Loucy (cell line): ENCODE results near the gene PSME3.
"Not testable (repeated sequence)": the region's sequence is repeated elsewhere in the genome, so short reads cannot be mapped to it uniquely, and the experiment has no call there.

Source experiments
- H2AFZ ChIP-seq: fragments of 200-600 bp; sonication (generic); 2 replicates; pipeline ENCODE4 v1.6.0; 2016; ENCODE audit warnings: antibody characterized with exemption, mild to moderate bottlenecking, low read length, moderate library complexity
- H3F3A ChIP-seq: fragments of 200-600 bp; 2 replicates; pipeline ENCODE4 v1.6.0; 2016; ENCODE audit warnings: antibody characterized with exemption, low read depth, mild to moderate bottlenecking
- H3K27me3 ChIP-seq: fragments of 200-600 bp; sonication (generic); 2 replicates; pipeline ENCODE4 v1.6.1; 2014; ENCODE audit warnings: low read length, mild to moderate bottlenecking; ENCODE audit not compliant: insufficient read depth, poor library complexity, severe bottlenecking
- H3K36me3 ChIP-seq: fragments of 200-600 bp; sonication (generic); 2 replicates; pipeline ENCODE4 v1.6.1; 2016; ENCODE audit warnings: low read length; ENCODE audit not compliant: insufficient read depth
- H3K4me1 ChIP-seq: fragments of 200-600 bp; sonication (generic); 2 replicates; pipeline ENCODE4 v1.5.1; 2014; ENCODE audit warnings: low read length, mild to moderate bottlenecking; ENCODE audit not compliant: insufficient read depth, poor library complexity, severe bottlenecking
- H3K4me2 ChIP-seq: fragments of 200-600 bp; sonication (generic); 2 replicates; pipeline ENCODE4 v1.6.0; 2014; ENCODE audit warnings: antibody characterized with exemption, low read length, low read depth, mild to moderate bottlenecking; ENCODE audit not compliant: poor library complexity, severe bottlenecking
- H3K4me3 ChIP-seq: fragments of 200-600 bp; sonication (generic); 2 replicates; pipeline ENCODE4 v1.5.1; 2014; ENCODE audit warnings: low read length, mild to moderate bottlenecking, mixed read lengths; ENCODE audit not compliant: poor library complexity, severe bottlenecking
- H3K79me2 ChIP-seq: fragments of 200-600 bp; sonication (generic); 2 replicates; pipeline ENCODE4 v1.6.1; 2014; ENCODE audit warnings: low read length; ENCODE audit not compliant: insufficient read depth
- H3K9ac ChIP-seq: fragments of 200-600 bp; sonication (generic); 2 replicates; pipeline ENCODE4 v1.6.0; 2014; ENCODE audit warnings: mild to moderate bottlenecking, low read depth, low read length, moderate library complexity; ENCODE audit not compliant: poor library complexity, severe bottlenecking
- H3K9me2 ChIP-seq: fragments of 200-600 bp; sonication (generic); replicated peaks from 2 replicates; pipeline ENCODE4 v1.6.1; 2016; ENCODE audit warnings: low read depth, low read length, mixed read lengths
- H3K9me3 ChIP-seq: fragments of 200-600 bp; sonication (generic); 2 replicates; pipeline ENCODE4 v1.6.1; 2014; ENCODE audit warnings: mild to moderate bottlenecking, antibody characterized with exemption, low read length, low read depth; ENCODE audit not compliant: insufficient read depth
- H4K20me1 ChIP-seq: fragments of 200-600 bp; sonication (generic); 2 replicates; pipeline ENCODE4 v1.6.0; 2014; ENCODE audit warnings: antibody characterized with exemption, low read length, mild to moderate bottlenecking; ENCODE audit not compliant: insufficient read depth, poor library complexity, severe bottlenecking
- EZH2phosphoT487 ChIP-seq: fragments of 200-600 bp; IDR thresholded peaks from 2 replicates; pipeline ENCODE4 v1.6.1; 2018; ENCODE audit warnings: antibody characterized with exemption, mild to moderate bottlenecking, moderate library complexity, borderline replicate concordance
- TF ChIP-seq, protein P1 (sequence below): fragments of 200-600 bp; sonication (generic); conservative IDR thresholded peaks from 2 replicates; pipeline ENCODE4 v1.5.1; 2014; ENCODE audit warnings: mild to moderate bottlenecking, antibody characterized with exemption, low read length

PSME3 gene

DNA sequence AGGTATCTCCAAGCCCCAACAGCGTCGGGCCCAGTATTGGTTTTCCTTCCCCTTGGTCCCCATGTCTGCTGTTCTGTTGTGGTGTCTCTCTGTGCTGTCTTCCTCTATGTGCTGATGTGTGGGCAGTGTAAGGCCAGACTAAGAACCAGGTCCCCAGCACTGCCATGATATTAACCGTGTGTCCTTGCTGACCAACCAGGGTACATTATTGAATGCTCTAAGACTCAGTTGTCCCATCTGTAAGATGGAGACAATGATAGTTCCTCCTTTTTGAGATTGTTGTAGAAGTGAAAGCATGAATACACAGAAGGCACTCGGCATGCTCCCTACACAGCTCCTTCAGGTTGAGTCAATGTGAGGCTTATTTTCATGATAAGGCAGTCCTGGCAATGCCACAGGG lies 38.5 kb downstream of the PSME3 start:
- H3K4me2 ChIP-seq, result no peak overlapping the region
- no peaks in the 10 kb centered on the region for H3K9me3 ChIP-seq
- TF ChIP-seq, protein P1, sequence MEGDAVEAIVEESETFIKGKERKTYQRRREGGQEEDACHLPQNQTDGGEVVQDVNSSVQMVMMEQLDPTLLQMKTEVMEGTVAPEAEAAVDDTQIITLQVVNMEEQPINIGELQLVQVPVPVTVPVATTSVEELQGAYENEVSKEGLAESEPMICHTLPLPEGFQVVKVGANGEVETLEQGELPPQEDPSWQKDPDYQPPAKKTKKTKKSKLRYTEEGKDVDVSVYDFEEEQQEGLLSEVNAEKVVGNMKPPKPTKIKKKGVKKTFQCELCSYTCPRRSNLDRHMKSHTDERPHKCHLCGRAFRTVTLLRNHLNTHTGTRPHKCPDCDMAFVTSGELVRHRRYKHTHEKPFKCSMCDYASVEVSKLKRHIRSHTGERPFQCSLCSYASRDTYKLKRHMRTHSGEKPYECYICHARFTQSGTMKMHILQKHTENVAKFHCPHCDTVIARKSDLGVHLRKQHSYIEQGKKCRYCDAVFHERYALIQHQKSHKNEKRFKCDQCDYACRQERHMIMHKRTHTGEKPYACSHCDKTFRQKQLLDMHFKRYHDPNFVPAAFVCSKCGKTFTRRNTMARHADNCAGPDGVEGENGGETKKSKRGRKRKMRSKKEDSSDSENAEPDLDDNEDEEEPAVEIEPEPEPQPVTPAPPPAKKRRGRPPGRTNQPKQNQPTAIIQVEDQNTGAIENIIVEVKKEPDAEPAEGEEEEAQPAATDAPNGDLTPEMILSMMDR, result no peak
- no peak for TF ChIP-seq EZH2phosphoT487
- H3K36me3 ChIP-seq, result no peaks in the 10 kb centered on the region
- H3K4me1 ChIP-seq, result no peaks in the 10 kb centered on the region
- H3K9me2 ChIP-seq, result no peaks in the 10 kb centered on the region
- H3K79me2 ChIP-seq, result no peaks in the 10 kb centered on the region
- no peaks in the 10 kb centered on the region for H3F3A ChIP-seq
- no peak overlapping the region for H3K9ac ChIP-seq
- no peak overlapping the region for H2AFZ ChIP-seq
- H3K27me3 ChIP-seq, result no peaks in the 10 kb centered on the region
- no peaks in the 10 kb centered on the region for H4K20me1 ChIP-seq
- no peak overlapping the region for H3K4me3 ChIP-seq

DNA sequence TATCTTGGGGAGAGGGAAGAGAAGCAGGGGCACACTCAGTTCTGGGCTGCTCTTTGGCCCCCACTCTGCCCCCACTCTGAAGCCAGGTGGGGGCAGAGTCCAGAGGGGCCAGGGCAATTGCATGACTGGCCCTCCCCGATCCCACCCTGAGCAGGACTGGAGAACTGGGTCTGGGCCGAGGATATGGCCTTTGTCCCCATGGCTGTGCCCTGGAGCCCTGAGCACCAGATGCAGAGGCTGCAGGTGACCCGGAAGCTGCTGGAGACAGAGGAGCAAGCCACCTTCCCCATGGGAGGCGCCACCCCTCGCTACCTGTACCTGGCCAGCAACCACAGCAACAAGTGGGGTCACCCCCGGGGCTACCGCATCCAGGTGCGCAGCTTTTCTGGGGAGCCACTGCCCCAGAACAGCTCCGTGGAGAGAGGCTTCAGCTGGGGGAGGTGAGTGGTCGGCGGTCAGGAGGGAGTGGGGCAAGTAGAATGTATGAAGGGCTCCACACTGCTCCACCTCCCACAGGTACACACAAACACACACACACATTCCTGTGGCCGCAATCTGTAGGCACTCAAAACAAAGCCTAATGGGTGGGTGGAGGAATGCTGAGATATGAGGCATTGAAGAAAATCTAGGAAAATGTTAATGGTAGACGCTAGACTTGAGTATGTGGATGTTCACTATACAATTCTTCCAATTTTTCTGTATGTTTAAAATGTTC lies 39.2 kb downstream of the PSME3 start:
- Histone ChIP-seq H3K9me3 (no peaks in the 10 kb centered on the region), H3K79me2 (no peaks in the 10 kb centered on the region), H2AFZ (no peak overlapping the region), H3K4me1 (no peaks in the 10 kb centered on the region), H4K20me1 (no peaks in the 10 kb centered on the region), H3K27me3 (no peaks in the 10 kb centered on the region), H3K9me2 (no peaks in the 10 kb centered on the region), H3K9ac (no peak overlapping the region), H3K4me2 (no peak overlapping the region), H3K36me3 (no peaks in the 10 kb centered on the region), H3K4me3 (no peak overlapping the region), H3F3A (no peaks in the 10 kb centered on the region)
- TF ChIP-seq, protein P1, result no peak

DNA sequence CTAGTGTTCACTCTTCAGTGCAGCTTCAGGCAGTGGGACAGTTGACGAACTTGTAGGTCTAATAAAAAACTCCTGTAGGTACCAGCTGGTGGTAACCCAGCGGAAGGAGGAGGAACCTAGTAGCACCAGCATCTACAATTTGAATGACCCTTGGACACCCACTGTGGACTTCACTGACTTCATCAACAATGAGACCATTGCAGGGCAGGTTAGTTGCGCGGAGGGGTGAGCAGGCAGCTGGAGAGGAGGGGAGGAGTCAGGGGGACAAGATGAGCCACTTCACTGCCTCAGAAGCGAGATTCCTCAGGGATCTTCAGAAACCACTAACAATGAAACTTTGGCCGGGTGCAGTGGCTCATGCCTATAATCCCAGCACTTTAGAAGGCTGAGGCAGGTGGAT lies 40.1 kb downstream of the PSME3 start:
- no peak overlapping the region for H3K4me2 ChIP-seq
- H3K9me2 ChIP-seq, result no peaks in the 10 kb centered on the region
- no peaks in the 10 kb centered on the region for H3K79me2 ChIP-seq
- no peaks in the 10 kb centered on the region for H4K20me1 ChIP-seq
- H3K4me3 ChIP-seq, result no peak overlapping the region
- no peak overlapping the region for H2AFZ ChIP-seq
- H3K36me3 ChIP-seq, result no peaks in the 10 kb centered on the region
- no peaks in the 10 kb centered on the region for H3K9me3 ChIP-seq
- no peaks in the 10 kb centered on the region for H3K27me3 ChIP-seq
- no peaks in the 10 kb centered on the region for H3F3A ChIP-seq
- TF ChIP-seq, protein P1, result no peak
- TF ChIP-seq EZH2phosphoT487, result no peak
- H3K9ac ChIP-seq, result no peak overlapping the region
- no peaks in the 10 kb centered on the region for H3K4me1 ChIP-seq

DNA sequence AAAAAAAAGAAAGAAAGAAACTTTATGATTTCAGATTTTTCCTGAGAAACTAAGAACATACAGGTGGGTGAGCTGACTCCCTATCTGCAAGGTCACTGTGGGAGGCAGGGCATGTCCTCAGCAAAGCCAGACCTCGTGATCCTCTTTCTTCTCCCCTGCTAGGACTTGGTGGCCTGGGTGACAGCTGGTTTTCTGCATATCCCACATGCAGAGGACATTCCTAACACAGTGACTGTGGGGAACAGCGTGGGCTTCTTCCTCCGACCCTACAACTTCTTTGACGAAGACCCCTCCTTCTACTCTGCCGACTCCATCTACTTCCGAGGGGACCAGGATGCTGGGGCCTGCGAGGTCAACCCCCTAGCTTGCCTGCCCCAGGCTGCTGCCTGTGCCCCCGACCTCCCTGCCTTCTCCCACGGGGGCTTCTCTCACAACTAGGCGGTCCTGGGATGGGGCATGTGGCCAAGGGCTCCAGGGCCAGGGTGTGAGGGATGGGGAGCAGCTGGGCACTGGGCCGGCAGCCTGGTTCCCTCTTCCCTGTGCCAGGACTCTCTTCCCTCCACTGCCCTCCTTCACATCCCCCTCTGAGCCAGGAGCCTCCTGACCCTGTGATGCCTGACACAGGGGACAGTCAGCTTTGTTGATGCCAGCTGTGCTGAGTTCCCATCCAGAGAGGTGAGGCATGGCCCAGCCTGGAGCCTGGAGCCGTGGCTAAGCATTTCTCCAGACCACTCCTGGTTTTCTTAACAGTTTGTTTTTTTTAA lies 40.9 kb downstream of the PSME3 start:
- H3K9me2 ChIP-seq, H3K79me2 ChIP-seq, H3K27me3 ChIP-seq, H3K4me1 ChIP-seq, H3K4me3 ChIP-seq, H3K4me2 ChIP-seq, H3K36me3 ChIP-seq, H3K9me3 ChIP-seq, H3F3A ChIP-seq, H4K20me1 ChIP-seq, H3K9ac ChIP-seq, H2AFZ ChIP-seq: not testable (repeated sequence)
